Thoracic aorta (tissue), 2 donors: Measurements from ENCODE around the gene ACOT9. TPM values are rescaled to one million over a fixed set of nuclear protein-coding genes. Genes with fewer than 3 reads are reported as not detected.
"Not testable (repeated sequence)": the region's sequence is repeated elsewhere in the genome, so short reads cannot be mapped to it uniquely, and the experiment has no call there.

ENCODE experiments used
- ATAC-seq: fragments of 150-250 bp; one replicate; pipeline ENCODE4 v1.8.0; 2017; ENCODE audit warnings: low read depth; ENCODE audit not compliant: insufficient number of reproducible peaks, low FRiP score
- DNase-seq: peaks from one replicate; pipeline ENCODE4 v3.0.0-alpha.2; 2020; ENCODE audit warnings: low spot score
- H3K27ac ChIP-seq, 2 donors: fragments of 200-600 bp; sonication (generic); 1 replicate in 1 of 2; 2 replicates in 1 of 2; pipeline ENCODE4 v1.5.1; 2016; ENCODE audit warnings: mild to moderate bottlenecking in 2 of 2, moderate library complexity in 2 of 2
- H3K27me3 ChIP-seq: fragments of 200-600 bp; sonication (generic); replicated peaks from 2 replicates; pipeline ENCODE4 v1.6.0; 2016; ENCODE audit warnings: mild to moderate bottlenecking; ENCODE audit not compliant: insufficient read depth
- H3K36me3 ChIP-seq: fragments of 200-600 bp; sonication (generic); one replicate; pipeline ENCODE4 v1.5.1; 2016
- H3K4me1 ChIP-seq, 2 donors: fragments of 200-600 bp; sonication (generic); 1 replicate in 1 of 2; 2 replicates in 1 of 2; pipeline versions ENCODE4 v1.5.1 to v1.6.0; 2016; ENCODE audit warnings: low read depth in 2 of 2, mild to moderate bottlenecking in 1 of 2; ENCODE audit not compliant: control insufficient read depth in 1 of 2
- H3K4me3 ChIP-seq: fragments of 200-600 bp; sonication (generic); 2 replicates; pipeline ENCODE4 v1.5.1; 2016; ENCODE audit warnings: mild to moderate bottlenecking
- H3K9me3 ChIP-seq: fragments of 200-600 bp; sonication (generic); 2 replicates; pipeline ENCODE4 v1.5.1; 2016
- CTCF ChIP-seq: fragments of 200-600 bp; sonication (generic); IDR thresholded peaks from one replicate; pipeline ENCODE4 v1.5.1; 2019; ENCODE audit warnings: antibody characterized with exemption
- total RNA-seq, 2 donors: library from RNA; depleted of rRNA; stranded (reverse); fragments of >200 nt; gene quantifications; one replicate each; pipeline versions ENCODE4 v1.1.0 to v1.2.3, GENCODE V29; 2016

Gene ACOT9
- total RNA-seq, 2 donors from 2014 or later, result 57.7 to 62.5 TPM

- H3K27me3 ChIP-seq, result no peaks in the 10 kb centered on the region
- H3K4me1 ChIP-seq, result no peaks in the 10 kb centered on the region
- ATAC-seq (peak; percentile 89), DNase-seq (peak; percentile 82)
- H3K4me3 ChIP-seq, result peak within 1 kb of the TSS; percentile 85
- H3K9me3 ChIP-seq, result no peaks in the 10 kb centered on the region
- peak; percentile 73 for TF ChIP-seq CTCF
- H3K36me3 ChIP-seq, result peaks cover 5% of the 10 kb centered on the region
- peak within 1 kb of the TSS; percentile 91 to 94 for H3K27ac ChIP-seq
Measured at GRCh38 chrX:23782863-23783588, 40.0 kb upstream of the ACOT9 start, which contains the start of gene SAT1. Gene SAT1, plus strand, starts transcription at chrX:23783173. Its CDS starts 179 bp downstream, at chrX:23783352.

GRCh38 chrX:23782455-23782854 lies 39.4 kb upstream of the ACOT9 start:
- H3K9me3 ChIP-seq, result no peaks in the 10 kb centered on the region
- H3K4me1 ChIP-seq, result no peaks in the 10 kb centered on the region
- no peak for DNase-seq
- H3K27me3 ChIP-seq, result no peaks in the 10 kb centered on the region
- ATAC-seq, result no peak
- H3K4me3 ChIP-seq, result peak overlapping the region; percentile 85
- peaks cover 5% of the 10 kb centered on the region for H3K36me3 ChIP-seq
- TF ChIP-seq CTCF, result no peak
- peak overlapping the region; percentile 61 to 91 for H3K27ac ChIP-seq

GRCh38 chrX:23779025-23779424 lies 35.9 kb upstream of the ACOT9 start:
- H3K27ac ChIP-seq, result no peak overlapping the region
- H3K27me3 ChIP-seq, result no peaks in the 10 kb centered on the region

GRCh38 chrX:23776363-23776762 lies 33.3 kb upstream of the ACOT9 start:
- no peak for DNase-seq
- no peak overlapping the region for H3K27ac ChIP-seq
- H3K4me3 ChIP-seq, result no peak overlapping the region
- H3K9me3 ChIP-seq, result no peaks in the 10 kb centered on the region
- no peak for TF ChIP-seq CTCF
- no peaks in the 10 kb centered on the region for H3K27me3 ChIP-seq
- ATAC-seq, result no peak
- H3K4me1 ChIP-seq, result no peaks in the 10 kb centered on the region
- H3K36me3 ChIP-seq, result no peaks in the 10 kb centered on the region

More at GRCh38 chrX:23779025-23779424, 35.9 kb upstream of the ACOT9 start:
- ATAC-seq (no peak), DNase-seq (no peak)
- Histone ChIP-seq H3K9me3 (no peaks in the 10 kb centered on the region), H3K36me3 (no peaks in the 10 kb centered on the region), H3K4me1 (no peaks in the 10 kb centered on the region), H3K4me3 (no peak overlapping the region)
- no peak for TF ChIP-seq CTCF

GRCh38 chrX:23773601-23774175 lies 30.6 kb upstream of the ACOT9 start:
- no peaks in the 10 kb centered on the region for H3K27me3 ChIP-seq
- no peaks in the 10 kb centered on the region for H3K36me3 ChIP-seq
- ATAC-seq (no peak), DNase-seq (no peak)
- no peaks in the 10 kb centered on the region for H3K4me1 ChIP-seq
- H3K27ac ChIP-seq, result no peak overlapping the region
- TF ChIP-seq CTCF, result no peak
- no peaks in the 10 kb centered on the region for H3K9me3 ChIP-seq
- H3K4me3 ChIP-seq, result no peak overlapping the region

GRCh38 chrX:23771086-23771485 lies 28.0 kb upstream of the ACOT9 start:
- H3K4me1 ChIP-seq, ATAC-seq, H3K4me3 ChIP-seq, H3K27ac ChIP-seq, H3K36me3 ChIP-seq, H3K9me3 ChIP-seq, DNase-seq, H3K27me3 ChIP-seq: not testable (repeated sequence)
